GM23338 (cell line): ENCODE data around the gene MKX. TPM values are rescaled to one million over a fixed set of nuclear protein-coding genes. Genes with fewer than 3 reads are reported as not detected.

Experiments used
- ATAC-seq: fragments of 200-7000 bp; cut with Tn5 transposase; 3 replicates; pipeline ENCODE4 v1.9.1; 2020
- DNase-seq: peaks from one replicate; pipeline ENCODE4 v3.0.0-alpha.2; 2015; ENCODE audit warnings: low spot score
- H2AFZ ChIP-seq: fragments of 200-600 bp; sonication (generic); 2 replicates; pipeline ENCODE4 v1.8.0; 2016; ENCODE audit warnings: antibody characterized with exemption, mild to moderate bottlenecking, moderate library complexity
- H3F3A ChIP-seq: fragments of 200-600 bp; sonication (generic); replicated peaks from 2 replicates; pipeline ENCODE4 v1.8.0; 2017; ENCODE audit warnings: antibody characterized with exemption, mixed run types, low read depth
- H3K27ac ChIP-seq: fragments of 200-600 bp; sonication (generic); 2 replicates; pipeline ENCODE4 v1.6.1; 2016; ENCODE audit warnings: low read depth
- H3K27me3 ChIP-seq: fragments of 200-600 bp; sonication (generic); 2 replicates; pipeline ENCODE4 v1.8.0; 2016; ENCODE audit warnings: mild to moderate bottlenecking, mixed run types, moderate library complexity; ENCODE audit not compliant: insufficient read depth
- H3K36me3 ChIP-seq: fragments of 200-600 bp; sonication (generic); 2 replicates; pipeline ENCODE4 v1.8.0; 2016; ENCODE audit warnings: mild to moderate bottlenecking; ENCODE audit not compliant: insufficient read depth
- H3K4me1 ChIP-seq: fragments of 200-600 bp; sonication (generic); 2 replicates; pipeline ENCODE4 v1.8.0; 2016; ENCODE audit warnings: mild to moderate bottlenecking, moderate library complexity; ENCODE audit not compliant: insufficient read depth
- H3K4me2 ChIP-seq: fragments of 200-600 bp; sonication (generic); 2 replicates; pipeline ENCODE4 v1.7.1; 2017; ENCODE audit warnings: mixed run types
- H3K4me3 ChIP-seq: fragments of 200-600 bp; sonication (generic); 2 replicates; pipeline ENCODE4 v1.6.1; 2016; ENCODE audit warnings: mixed run types
- H3K79me2 ChIP-seq: fragments of 200-600 bp; sonication (generic); replicated peaks from 2 replicates; pipeline ENCODE4 v1.8.0; 2017; ENCODE audit warnings: mild to moderate bottlenecking; ENCODE audit not compliant: insufficient read depth
- H3K9me2 ChIP-seq: fragments of 200-600 bp; sonication (generic); 2 replicates; pipeline ENCODE4 v1.8.0; 2017; ENCODE audit not compliant: insufficient read depth
- H4K20me1 ChIP-seq: fragments of 200-600 bp; sonication (generic); replicated peaks from 2 replicates; pipeline ENCODE4 v1.8.0; 2017; ENCODE audit warnings: mild to moderate bottlenecking; ENCODE audit not compliant: insufficient read depth
- H3K27ac Mint-ChIP-seq: 2 replicates; pipeline ENCODE4 v1.8.0; 2020; ENCODE audit warnings: inconsistent platforms, mild to moderate bottlenecking, moderate library complexity, mixed read lengths
- H3K27me3 Mint-ChIP-seq: 3 replicates; pipeline ENCODE4 v1.8.0; 2022; ENCODE audit warnings: low read depth, mild to moderate bottlenecking, moderate library complexity, mixed read lengths, inconsistent platforms; ENCODE audit not compliant: insufficient read depth, poor library complexity
- H3K36me3 Mint-ChIP-seq: 3 replicates; pipeline ENCODE4 v1.8.0; 2021; ENCODE audit warnings: low read depth, mild to moderate bottlenecking, inconsistent platforms, moderate library complexity, mixed read lengths
- H3K4me1 Mint-ChIP-seq: 3 replicates; pipeline ENCODE4 v1.8.0; 2020; ENCODE audit warnings: mild to moderate bottlenecking, inconsistent platforms, mixed read lengths
- H3K4me3 Mint-ChIP-seq: 3 replicates; pipeline ENCODE4 v1.8.0; 2021; ENCODE audit warnings: moderate library complexity, mild to moderate bottlenecking, inconsistent platforms, mixed read lengths
- H3K9me3 Mint-ChIP-seq: 3 replicates; pipeline ENCODE4 v1.8.0; 2020; ENCODE audit warnings: moderate library complexity, mild to moderate bottlenecking, inconsistent platforms, mixed read lengths
- CREB1 ChIP-seq: fragments of 250-450 bp; sonication (Bioruptor Pico); IDR thresholded peaks from 2 replicates; pipeline ENCODE4 v1.5.0; 2020; ENCODE audit warnings: low read depth, mild to moderate bottlenecking, moderate library complexity
- ETS1 ChIP-seq: IDR thresholded peaks from 2 replicates; pipeline ENCODE4 v1.6.1; 2016; ENCODE audit warnings: antibody characterized with exemption
- EZH2 ChIP-seq: fragments of 200-600 bp; sonication (generic); IDR thresholded peaks from one replicate; pipeline ENCODE4 v1.8.0; 2017; ENCODE audit warnings: antibody characterized with exemption, mild to moderate bottlenecking, low read depth; ENCODE audit not compliant: unreplicated experiment
- EZH2phosphoT487 ChIP-seq: fragments of 200-600 bp; sonication (generic); IDR thresholded peaks from one replicate; pipeline ENCODE4 v1.8.1; 2018; ENCODE audit warnings: antibody characterized with exemption; ENCODE audit not compliant: unreplicated experiment
- JUNB ChIP-seq: IDR thresholded peaks from one replicate; pipeline ENCODE4 v1.6.1; 2016; ENCODE audit warnings: antibody characterized with exemption; ENCODE audit not compliant: unreplicated experiment
- NANOG ChIP-seq: IDR thresholded peaks from 2 replicates; pipeline ENCODE4 v1.6.1; 2016; ENCODE audit warnings: antibody characterized with exemption, borderline replicate concordance
- POLR2AphosphoS5 ChIP-seq: IDR thresholded peaks from 2 replicates; pipeline ENCODE4 v1.6.1; 2016; ENCODE audit warnings: antibody characterized with exemption, low read depth
- STAT1 ChIP-seq: IDR thresholded peaks from one replicate; pipeline ENCODE4 v1.6.1; 2016; ENCODE audit warnings: antibody characterized with exemption; ENCODE audit not compliant: unreplicated experiment
- ZNF331 ChIP-seq: fragments of 250-450 bp; sonication (Bioruptor Pico); IDR thresholded peaks from 2 replicates; pipeline ENCODE4 v1.5.0; 2020; ENCODE audit warnings: low read depth, mild to moderate bottlenecking, moderate library complexity
- polyA plus RNA-seq: library from polyadenylated mRNA; unstranded; fragments of >200 nt; fragmentation: Nextera tagmentation; extraction: Ambion mirVana; gene quantifications from 2 replicates; pipeline ENCODE4 v1.2.1, GENCODE V29; 2016
- total RNA-seq: library from RNA; depleted of rRNA; stranded (reverse); fragments of >200 nt; shearing (Covaris generic); gene quantifications from 2 replicates; pipeline ENCODE4 v1.2.3, GENCODE V29; 2014
- TF ChIP-seq, protein P1 (sequence below): IDR thresholded peaks from one replicate; pipeline ENCODE4 v1.6.1; 2018; ENCODE audit warnings: antibody characterized with exemption; ENCODE audit not compliant: unreplicated experiment
- TF ChIP-seq, protein P2 (sequence below), 2 experiments: fragments of 200-600 bp in 1 of 2; sonication (generic) in 1 of 2; conservative IDR thresholded peaks; 2 replicates each; pipeline versions ENCODE4 v1.5.1 to v1.6.1; 2016 to 2017; ENCODE audit warnings: antibody characterized with exemption in 2 of 2, low read depth in 2 of 2, mild to moderate bottlenecking in 2 of 2, moderate library complexity in 1 of 2

Gene MKX
- total and polyA plus RNA-seq, 2 experiments from 2014 or later = 0.66 to 0.97 TPM

- H3K36me3 ChIP-seq = no peaks in the 10 kb centered on the region
- H3K4me1 ChIP-seq = peaks cover 9% of the 10 kb centered on the region
- H2AFZ ChIP-seq = no peak overlapping the region; the same call in 1 of the 2 replicates
- H3K9me3 Mint-ChIP-seq = peaks cover 9% of the 10 kb centered on the region; the same call in 2 of the 3 replicates
- no peaks in the 10 kb centered on the region for H3K27me3 Mint-ChIP-seq
- peaks cover 3% of the 10 kb centered on the region for H3K9me2 ChIP-seq
- H3F3A ChIP-seq = no peaks in the 10 kb centered on the region
- peaks cover 15% of the 10 kb centered on the region for H3K4me1 Mint-ChIP-seq
- no peaks in the 10 kb centered on the region for H3K27me3 ChIP-seq
- H4K20me1 ChIP-seq = no peaks in the 10 kb centered on the region
- no peak overlapping the region for H3K4me3 ChIP-seq
- ATAC-seq (no peak), DNase-seq (no peak)
- no peak for TF ChIP-seq ZNF331 (CRISPR knock-in tag)
- TF ChIP-seq, protein P1, sequence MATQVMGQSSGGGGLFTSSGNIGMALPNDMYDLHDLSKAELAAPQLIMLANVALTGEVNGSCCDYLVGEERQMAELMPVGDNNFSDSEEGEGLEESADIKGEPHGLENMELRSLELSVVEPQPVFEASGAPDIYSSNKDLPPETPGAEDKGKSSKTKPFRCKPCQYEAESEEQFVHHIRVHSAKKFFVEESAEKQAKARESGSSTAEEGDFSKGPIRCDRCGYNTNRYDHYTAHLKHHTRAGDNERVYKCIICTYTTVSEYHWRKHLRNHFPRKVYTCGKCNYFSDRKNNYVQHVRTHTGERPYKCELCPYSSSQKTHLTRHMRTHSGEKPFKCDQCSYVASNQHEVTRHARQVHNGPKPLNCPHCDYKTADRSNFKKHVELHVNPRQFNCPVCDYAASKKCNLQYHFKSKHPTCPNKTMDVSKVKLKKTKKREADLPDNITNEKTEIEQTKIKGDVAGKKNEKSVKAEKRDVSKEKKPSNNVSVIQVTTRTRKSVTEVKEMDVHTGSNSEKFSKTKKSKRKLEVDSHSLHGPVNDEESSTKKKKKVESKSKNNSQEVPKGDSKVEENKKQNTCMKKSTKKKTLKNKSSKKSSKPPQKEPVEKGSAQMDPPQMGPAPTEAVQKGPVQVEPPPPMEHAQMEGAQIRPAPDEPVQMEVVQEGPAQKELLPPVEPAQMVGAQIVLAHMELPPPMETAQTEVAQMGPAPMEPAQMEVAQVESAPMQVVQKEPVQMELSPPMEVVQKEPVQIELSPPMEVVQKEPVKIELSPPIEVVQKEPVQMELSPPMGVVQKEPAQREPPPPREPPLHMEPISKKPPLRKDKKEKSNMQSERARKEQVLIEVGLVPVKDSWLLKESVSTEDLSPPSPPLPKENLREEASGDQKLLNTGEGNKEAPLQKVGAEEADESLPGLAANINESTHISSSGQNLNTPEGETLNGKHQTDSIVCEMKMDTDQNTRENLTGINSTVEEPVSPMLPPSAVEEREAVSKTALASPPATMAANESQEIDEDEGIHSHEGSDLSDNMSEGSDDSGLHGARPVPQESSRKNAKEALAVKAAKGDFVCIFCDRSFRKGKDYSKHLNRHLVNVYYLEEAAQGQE = no peak
- no peak for TF ChIP-seq EZH2
- no peak for TF ChIP-seq EZH2phosphoT487
- TF ChIP-seq POLR2AphosphoS5 = no peak
- no peak for TF ChIP-seq STAT1
- TF ChIP-seq ETS1 = no peak
- H3K4me2 ChIP-seq = no peak overlapping the region
- no peak overlapping the region for H3K27ac Mint-ChIP-seq
- H3K27ac ChIP-seq = no peak overlapping the region
- no peak overlapping the region for H3K4me3 Mint-ChIP-seq
- no peaks in the 10 kb centered on the region for H3K79me2 ChIP-seq
- peaks cover 3% of the 10 kb centered on the region; the same call in 2 of the 3 replicates for H3K36me3 Mint-ChIP-seq
These were observed 33.9 kb upstream of the MKX start for GRCh38 chr10:27779462-27780015.

DNA sequence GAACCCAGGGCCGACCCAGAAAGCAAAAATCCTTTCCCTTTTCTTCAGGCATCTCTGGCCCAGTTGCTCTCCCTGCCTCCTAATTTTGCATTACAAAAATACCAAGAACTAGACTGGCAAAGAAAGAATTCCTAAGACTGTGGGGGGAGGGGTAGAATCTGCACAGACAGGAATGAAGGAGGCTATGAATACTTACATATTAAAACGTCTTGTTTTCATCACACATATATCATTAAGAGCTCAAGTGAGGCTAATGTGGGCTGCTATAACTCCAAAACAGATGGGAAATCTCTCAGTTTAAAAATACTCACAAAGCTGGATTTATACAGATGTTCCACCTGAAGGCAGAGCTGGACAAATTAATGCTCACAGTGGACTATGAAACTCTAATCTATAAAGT, 29.2 kb upstream of the MKX start:
- H3K4me1 Mint-ChIP-seq = peaks cover 22% of the 10 kb centered on the region
- TF ChIP-seq EZH2 (no peak), CREB1 (CRISPR knock-in tag) (no peak), JUNB (no peak), NANOG (no peak), ZNF331 (CRISPR knock-in tag) (no peak), ETS1 (no peak), POLR2AphosphoS5 (no peak)
- TF ChIP-seq, protein P2, sequence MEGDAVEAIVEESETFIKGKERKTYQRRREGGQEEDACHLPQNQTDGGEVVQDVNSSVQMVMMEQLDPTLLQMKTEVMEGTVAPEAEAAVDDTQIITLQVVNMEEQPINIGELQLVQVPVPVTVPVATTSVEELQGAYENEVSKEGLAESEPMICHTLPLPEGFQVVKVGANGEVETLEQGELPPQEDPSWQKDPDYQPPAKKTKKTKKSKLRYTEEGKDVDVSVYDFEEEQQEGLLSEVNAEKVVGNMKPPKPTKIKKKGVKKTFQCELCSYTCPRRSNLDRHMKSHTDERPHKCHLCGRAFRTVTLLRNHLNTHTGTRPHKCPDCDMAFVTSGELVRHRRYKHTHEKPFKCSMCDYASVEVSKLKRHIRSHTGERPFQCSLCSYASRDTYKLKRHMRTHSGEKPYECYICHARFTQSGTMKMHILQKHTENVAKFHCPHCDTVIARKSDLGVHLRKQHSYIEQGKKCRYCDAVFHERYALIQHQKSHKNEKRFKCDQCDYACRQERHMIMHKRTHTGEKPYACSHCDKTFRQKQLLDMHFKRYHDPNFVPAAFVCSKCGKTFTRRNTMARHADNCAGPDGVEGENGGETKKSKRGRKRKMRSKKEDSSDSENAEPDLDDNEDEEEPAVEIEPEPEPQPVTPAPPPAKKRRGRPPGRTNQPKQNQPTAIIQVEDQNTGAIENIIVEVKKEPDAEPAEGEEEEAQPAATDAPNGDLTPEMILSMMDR (conservative IDR thresholded peaks at IDR 0.05; ENCODE audit: low read depth in 2 of 2) = no peak

More for the DNA sequence above, 29.2 kb upstream of the MKX start:
- no peak overlapping the region for H3K4me3 Mint-ChIP-seq
- peaks cover 7% of the 10 kb centered on the region for H3K9me2 ChIP-seq
- H4K20me1 ChIP-seq = no peaks in the 10 kb centered on the region
- H3K36me3 Mint-ChIP-seq = no peaks in the 10 kb centered on the region
- no peaks in the 10 kb centered on the region for H3K27me3 ChIP-seq
- peak overlapping the region; percentile 5; the same call in 1 of the 2 replicates for H3K27ac Mint-ChIP-seq
- H3K4me1 ChIP-seq = peaks cover 21% of the 10 kb centered on the region
- peak overlapping the region; percentile 5; the same call in 1 of the 2 replicates for H3K4me3 ChIP-seq
- no peak overlapping the region for H3K27ac ChIP-seq
- H3K9me3 Mint-ChIP-seq = no peaks in the 10 kb centered on the region; the same call in 2 of the 3 replicates
- H3F3A ChIP-seq = no peaks in the 10 kb centered on the region
- H3K36me3 ChIP-seq = no peaks in the 10 kb centered on the region
- ATAC-seq = no peak
- H3K79me2 ChIP-seq = no peaks in the 10 kb centered on the region
- H3K4me2 ChIP-seq = peak overlapping the region; percentile 42
- H2AFZ ChIP-seq = 0 out of 2 replicates have a peak overlapping the region, but pooled peaks have one; percentile 5
- DNase-seq = peak; percentile 21
- H3K27me3 Mint-ChIP-seq = no peaks in the 10 kb centered on the region
